GM19372 (cell line): ENCODE results near the gene CAPN15.
A peak's percentile ranks its signal among the peaks of the same experiment; 100 is the strongest.
"Not testable (repeated sequence)": the region's sequence is repeated elsewhere in the genome, so short reads cannot be mapped to it uniquely, and the experiment has no call there.

ENCODE experiments used
- ATAC-seq: cut with Tn5 transposase; IDR thresholded peaks from one replicate; pipeline ENCODE4 v1.9.1; 2021; ENCODE audit warnings: mild to moderate bottlenecking, low read depth, moderate library complexity; ENCODE audit not compliant: unreplicated experiment

Gene CAPN15

DNA sequence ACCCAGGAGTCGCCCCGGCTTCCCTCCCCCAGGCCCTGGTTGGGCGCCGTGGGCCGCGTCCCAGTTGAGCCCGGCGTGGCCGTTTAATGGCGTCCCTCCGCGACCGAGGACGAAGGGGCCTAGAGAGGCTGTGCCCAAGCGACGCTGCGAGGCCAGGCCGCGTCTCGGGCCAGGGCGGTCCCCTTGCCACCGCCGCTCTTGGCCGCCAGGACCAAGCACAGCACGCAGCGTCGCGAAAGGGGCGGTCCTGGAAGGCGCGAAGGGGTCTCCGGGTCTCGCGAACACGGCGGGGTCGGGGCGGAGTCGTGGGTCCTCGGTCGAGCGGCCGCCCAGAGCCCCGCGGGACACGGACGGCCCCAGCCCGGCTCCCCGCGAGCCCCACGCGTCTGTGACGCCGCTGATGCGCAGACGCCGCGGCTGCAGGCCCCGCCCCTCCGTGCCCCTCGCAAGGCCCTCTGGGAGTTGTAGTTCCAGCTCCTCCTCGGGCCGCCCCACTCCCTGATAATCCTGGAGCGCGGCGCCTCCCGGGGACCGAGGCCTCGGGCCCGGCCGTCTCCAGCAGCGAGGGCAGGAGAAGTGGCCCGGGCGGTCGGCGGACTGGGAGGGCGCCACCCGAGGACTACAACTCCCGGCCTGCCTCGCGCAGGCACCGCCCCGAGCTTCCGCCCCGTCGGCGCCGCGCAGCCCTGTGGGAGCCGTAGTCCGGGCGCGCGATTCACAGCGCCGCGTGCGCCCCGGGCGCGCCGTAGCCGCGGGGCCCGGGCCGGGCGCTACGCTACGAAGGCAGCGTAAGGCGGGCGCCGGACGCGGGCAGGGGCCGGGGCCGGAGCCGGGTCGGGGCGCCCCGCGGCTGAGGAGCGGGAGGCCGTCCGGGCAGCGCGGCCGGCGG, at the start of gene CAPN15:
Gene CAPN15, plus strand, starts transcription at position 698 of the 889 bp plus-strand sequence. CDS start 19,127 bp downstream, outside the sequence.
- ATAC-seq, result peak; percentile 66

DNA sequence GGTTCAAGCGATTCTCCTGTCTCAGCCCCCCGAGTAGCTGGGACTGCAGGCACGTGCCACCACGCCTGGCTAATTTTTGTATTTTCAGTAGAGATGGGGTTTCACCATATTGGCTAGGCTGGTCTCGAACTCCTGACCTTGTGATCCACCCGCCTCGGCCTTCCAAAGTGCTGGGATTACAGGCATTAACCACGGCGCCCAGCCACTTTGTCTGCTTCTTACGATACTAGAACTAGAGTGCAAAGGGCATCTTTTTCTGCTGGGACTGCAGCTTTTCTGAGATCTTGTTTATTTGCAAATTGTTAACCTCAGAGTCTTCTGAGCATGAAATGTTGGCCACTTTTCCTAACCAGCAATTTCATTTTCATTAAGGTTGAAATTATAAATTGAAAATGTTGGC, 49.2 kb upstream of the CAPN15 start:
- ATAC-seq, result not testable (repeated sequence)

DNA sequence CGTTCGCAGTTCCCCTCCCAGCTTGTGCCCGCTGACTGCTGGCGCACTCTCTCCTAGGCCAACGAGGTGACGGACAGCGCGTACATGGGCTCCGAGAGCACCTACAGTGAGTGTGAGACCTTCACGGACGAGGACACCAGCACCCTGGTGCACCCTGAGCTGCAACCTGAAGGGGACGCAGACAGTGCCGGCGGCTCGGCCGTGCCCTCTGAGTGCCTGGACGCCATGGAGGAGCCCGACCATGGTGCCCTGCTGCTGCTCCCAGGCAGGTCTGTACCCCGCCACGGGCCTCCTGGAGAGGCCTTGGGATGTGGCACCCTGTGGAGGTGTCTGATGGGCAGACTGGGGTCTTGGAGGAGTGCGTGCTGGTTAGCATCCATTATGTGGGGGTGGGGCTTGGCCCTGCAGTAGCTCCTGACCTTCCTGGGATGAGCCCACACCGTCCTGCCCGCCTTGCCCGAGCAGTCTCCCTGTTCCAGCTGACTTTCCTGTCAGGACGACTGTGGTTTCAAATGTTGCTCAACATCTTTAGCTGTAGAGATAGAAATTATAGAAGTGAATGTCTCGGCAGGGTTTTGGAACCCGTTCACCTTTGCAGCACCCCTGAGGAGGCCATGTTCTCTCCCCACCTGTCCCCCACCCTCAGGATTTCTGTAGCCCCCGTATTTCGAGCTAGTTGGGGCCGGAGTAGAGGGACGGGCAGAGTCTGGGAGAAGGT, 44.9 kb upstream of the CAPN15 start:
- ATAC-seq, result no peak

DNA sequence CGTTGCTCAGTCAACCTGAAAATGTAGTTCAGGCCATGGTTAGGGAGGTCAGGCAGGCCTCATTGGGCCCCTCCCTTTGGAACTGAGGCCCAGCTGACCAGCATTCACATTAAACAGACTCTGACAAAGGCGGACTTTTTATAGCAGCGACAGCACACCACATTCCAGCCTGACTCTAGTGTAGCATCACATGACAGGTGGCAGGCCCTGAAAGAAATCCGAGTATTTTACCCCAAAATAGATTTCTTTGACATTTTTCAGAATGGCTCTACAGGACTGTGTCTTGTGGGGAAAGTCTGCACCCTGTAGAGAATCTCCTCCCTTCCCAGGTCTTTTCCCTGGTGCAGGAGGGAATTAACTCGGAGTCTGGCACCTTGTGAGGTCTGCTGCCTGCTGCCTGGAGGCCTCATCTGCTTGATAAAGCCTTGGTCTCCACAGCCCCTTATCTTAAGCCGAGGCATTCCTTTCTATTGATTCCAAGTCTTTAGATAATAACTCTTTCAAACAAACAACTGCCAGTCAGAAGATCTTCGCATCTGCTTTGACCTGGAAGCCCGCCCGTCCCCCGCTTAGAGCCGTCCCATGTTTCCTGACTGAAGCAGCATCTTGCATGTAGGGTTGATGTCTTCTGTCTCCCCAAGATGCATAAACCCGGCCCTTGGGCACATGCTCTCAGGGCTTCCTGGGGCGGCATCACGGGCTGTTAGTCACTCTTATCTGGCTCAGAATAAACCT, 44.0 kb upstream of the CAPN15 start:
- ATAC-seq, result no peak

DNA sequence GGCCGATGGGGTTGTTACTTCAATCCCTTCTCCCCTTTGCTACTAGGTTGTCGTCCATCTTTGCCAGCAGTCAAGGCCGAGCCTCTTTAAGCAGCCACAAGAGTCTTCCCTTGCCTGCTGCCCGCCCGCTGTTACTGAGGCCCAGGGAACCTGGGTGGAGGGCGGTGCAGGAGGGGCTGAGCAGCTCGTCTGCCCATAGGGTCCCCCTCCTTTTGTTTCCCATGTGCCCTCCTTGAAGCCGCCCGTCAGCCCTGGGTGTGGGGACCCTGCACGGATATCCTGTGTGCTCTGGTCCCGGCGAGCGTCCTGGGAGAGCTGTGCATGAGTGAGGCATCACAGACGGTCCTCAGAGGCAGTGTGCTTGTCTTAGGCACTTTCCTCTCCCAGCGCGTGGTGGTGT, 37.9 kb upstream of the CAPN15 start:
- ATAC-seq, result no peak

DNA sequence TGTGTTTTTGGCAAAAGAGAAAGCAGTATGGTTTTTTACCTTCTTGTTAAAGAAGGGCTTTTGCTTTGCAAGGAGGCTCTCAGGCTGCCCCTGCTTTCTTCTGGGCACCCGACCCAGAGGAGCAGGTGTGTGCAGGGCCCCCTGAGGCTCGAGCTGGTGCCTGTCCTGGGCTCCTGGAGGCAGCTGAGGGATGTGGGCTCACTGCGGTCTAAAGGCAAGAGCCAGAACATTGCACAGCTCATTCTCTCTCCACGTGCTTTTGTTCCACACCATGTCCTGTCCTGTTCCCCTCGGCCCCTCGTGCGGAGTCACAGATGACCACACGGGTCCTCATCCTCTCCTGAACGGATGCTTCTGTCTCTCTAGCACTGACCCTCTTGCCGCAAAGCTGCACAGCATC, 36.7 kb upstream of the CAPN15 start:
- ATAC-seq, result no peak

DNA sequence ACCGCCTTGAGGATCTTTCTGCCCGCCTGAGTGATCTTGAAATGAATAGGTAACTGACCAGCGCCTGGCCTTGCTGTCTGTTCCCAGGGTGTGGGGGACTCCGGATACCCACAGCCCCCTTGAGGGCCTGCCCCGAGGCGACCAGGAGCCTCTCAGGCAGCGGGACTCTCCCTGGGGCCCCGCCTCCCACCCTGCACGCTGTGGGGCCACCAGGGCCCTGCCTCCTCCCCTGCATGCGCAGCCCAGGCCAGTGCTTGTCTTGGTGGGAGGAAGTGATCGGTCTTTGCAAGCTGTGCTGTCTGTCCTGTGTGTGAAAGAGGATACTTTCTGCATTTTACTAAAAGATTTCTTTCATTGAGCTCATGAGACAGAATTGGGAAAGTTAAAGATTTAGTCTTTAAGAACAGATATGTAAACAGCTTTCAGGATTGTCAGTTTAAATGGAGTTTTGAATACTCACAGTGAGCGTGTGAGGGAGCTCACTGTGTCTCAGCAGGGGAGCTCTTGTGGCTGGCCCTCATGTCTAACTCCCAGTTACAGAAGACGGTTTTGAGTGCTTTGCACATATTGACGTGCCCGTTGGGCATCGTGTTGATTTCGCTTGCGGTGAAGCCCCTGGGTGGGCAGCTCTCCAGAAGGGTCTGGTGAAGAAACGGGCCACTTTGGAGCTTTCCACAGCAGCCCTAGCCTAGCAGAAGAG, 36.1 kb upstream of the CAPN15 start:
- no peak for ATAC-seq

DNA sequence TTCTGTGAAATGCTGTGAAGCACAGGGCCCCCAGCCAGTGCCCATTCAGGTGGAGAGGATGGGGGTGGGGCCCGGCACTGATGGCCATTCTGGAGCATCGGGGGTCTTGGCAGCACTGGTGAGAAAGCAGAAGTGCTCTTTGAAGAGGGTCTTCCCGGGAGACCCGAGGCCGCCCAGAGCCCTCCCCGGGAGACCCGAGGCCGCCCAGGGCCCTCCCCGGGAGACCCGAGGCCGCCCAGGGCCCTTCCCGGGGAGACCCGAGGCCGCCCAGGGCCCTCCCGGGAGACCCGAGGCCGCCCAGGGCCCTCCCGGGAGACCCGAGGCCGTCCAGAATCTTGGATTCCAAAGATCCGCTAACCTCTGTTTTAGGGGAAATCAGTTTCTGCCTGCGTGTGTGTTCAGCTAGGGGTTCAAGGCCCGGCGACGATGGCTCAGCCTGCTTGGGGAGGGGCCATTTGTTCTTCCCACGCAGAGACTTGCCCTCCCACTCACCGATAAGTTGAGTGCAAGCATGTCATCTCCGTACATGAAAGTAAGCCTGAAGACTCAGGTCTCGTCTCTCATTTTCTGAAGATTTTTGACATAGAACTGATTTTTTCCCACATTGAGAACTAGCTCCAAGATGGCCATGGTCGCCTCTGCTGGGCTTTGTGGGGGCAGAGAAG, 35.2 kb upstream of the CAPN15 start:
- ATAC-seq, result no peak

DNA sequence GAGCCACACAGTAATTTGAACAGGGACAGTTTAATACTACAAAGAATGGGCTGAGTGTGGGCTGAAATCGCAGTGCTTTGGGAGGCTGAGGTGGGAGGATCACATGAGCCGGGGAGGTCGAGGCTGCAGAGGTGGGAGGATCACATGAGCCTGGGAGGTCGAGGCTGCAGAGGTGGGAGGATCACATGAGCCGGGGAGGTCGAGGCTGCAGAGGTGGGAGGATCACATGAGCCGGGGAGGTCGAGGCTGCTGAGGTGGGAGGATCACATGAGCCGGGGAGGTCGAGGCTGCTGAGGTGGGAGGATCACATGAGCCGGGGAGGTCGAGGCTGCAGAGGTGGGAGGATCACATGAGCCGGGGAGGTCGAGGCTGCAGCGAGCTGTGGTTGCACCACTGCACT, 32.8 kb upstream of the CAPN15 start:
- ATAC-seq, result not testable (repeated sequence)

DNA sequence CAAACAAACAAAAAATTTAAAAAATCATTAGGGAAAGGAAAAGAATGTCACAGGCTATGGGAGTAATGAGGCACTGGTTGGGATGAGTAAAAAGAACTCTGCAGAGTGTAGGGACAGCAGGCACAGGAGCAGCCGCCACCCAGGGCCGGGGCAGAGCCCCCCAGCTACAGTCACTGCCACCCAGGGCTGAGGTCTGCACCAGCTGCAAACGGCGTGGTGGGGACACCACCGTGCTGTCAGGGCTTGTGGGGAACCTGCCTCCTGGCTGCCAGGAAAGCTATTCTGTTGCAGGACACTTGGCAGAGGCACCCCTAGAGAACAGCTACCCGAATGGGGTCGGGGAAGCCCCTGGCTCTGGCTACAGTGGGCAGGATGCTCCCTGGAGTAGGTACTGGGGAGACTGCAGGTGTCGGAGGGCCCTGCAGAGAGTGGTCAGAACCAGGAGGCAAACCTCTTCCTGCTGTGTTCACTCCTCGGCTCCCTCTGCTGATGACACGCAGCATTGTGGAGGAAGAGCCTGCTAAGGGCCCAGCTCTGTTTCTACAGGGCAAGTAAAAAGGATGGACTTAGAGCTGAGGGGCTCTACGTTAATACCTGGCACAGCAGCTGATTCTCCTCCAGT, 32.3 kb upstream of the CAPN15 start:
- no peak for ATAC-seq

DNA sequence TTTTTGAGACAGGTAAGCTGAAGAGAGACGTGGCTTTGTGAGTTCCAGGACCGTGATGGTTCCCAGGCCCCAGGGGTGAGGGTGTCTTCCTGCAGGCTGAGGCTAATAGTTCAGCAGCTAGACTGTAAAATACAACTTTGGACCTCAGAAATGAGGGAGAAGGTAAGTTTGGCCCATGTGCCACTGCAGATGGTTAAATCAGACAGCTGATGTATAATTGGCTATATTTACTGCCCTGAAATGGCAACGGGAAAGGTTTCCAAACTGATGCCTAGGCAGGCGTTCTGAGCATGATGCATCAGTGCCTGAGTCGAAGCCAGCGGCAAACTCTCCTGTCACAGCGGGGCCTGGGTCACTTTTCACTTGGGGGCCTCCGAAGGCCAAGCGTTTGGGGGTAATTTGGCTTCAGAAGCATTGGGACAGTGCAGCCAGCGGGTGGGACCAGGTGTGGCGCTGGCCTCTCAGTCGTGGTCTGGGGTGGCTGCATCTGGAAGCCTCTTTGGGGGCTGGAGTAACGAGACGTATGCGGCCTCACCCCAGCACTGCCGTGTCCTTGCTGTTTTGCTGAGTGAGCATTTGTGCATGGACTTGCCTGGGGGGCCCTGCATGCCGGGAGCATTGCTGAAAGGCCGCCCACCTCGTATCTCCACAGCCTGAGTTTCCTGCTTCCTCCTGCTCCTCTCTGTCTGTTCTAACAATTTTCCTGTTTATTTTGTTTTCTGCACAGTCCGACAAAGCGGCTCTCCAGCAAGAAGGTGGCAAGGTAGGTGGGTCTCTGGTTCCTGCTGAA, 31.2 kb upstream of the CAPN15 start:
- ATAC-seq, result no peak

DNA sequence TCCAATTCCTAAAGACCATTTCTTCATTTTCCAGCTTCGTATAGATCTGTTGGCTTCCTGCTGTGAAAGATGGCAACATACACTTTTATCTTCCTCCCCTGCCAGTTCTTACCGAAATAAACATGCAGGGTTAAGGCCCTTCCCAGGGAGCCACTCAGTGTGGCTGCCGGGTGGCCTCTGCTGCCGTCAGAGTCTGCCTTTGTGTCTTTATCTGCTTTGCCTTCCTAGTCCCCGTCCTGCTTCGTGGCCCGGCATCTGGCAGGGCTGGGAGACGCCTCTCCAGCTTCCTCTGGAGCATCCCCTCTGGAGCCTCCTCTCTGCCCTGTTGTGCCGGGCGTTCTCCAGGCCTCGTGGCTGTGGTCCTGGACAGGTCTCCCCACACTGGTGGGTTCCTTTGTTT, 30.3 kb upstream of the CAPN15 start:
- no peak for ATAC-seq

DNA sequence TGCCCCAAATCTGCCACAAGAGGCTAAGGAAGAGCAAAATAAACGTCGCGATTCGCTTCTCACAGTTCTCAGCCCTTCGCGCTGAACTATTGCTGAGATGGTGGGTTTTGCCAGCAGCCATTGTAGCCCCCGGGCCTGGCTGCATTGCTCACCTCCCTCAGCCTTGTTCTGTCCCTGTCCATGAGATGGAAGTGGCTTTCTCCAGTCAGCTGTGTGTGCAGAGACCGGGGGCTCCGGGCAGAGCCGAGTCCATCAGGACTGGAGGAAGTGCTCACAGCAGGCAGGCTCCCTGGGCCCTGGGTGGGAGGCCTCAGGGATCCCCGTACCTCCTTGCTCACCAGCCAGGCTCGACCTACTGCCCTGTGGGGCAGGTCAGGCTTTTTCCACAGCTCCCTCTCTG, 27.6 kb upstream of the CAPN15 start:
- ATAC-seq, result no peak

DNA sequence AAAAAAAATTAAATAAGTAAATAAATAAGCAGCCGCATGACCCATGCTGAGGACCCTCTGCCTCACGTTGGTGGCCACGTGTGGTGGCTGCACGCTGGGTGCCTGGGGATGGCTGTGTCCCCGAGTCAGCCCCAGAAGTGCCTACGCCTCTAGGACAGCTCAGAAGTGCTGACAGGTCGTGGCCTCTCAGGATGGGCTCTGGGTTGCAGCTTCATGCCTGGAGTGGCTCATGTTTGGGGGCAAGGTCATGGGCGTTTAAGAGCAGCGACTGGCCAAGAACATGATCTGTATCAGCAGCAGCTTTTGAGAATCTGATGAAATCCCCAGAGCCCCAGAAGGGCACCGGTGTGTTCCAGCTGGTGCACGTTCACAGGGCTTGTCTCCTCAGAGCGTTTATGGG, 26.8 kb upstream of the CAPN15 start:
- ATAC-seq, result no peak

DNA sequence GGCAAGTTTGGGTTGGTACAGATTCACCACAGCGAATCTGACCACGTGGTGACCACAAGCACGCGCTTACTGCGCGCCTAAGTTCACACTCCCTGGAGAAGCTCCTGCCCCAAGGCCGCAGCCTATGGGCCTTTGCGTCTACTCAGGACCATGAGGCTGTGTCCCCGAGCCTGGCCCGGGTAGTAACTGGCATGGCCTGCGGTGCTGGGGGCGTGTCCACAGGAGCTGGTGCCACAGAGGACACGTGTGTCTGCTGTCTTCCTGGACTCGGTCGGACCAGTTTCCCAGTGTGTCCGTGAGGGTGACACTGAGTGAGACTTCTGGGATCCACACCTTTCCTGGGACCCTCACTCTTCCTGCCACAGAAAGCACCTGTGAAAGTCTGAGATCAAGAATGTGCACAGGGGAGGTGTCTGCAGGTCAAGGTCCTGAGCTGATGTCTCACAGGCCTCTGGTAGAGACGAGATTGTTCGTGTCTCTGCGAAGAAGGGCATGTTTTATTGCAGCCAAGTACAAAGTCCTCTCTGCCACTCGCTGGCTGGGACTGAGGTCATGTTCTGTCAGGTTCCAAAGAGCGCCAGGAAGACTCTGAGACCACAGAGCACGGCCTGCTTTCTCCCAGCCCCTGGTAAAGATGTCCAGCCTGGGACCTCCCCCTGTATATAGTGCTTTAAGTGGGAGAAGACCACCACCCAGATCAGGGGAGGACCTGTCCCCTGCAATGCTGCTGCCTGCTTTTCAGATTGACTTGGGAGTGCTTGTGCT, 25.2 kb upstream of the CAPN15 start:
- ATAC-seq, result no peak

DNA sequence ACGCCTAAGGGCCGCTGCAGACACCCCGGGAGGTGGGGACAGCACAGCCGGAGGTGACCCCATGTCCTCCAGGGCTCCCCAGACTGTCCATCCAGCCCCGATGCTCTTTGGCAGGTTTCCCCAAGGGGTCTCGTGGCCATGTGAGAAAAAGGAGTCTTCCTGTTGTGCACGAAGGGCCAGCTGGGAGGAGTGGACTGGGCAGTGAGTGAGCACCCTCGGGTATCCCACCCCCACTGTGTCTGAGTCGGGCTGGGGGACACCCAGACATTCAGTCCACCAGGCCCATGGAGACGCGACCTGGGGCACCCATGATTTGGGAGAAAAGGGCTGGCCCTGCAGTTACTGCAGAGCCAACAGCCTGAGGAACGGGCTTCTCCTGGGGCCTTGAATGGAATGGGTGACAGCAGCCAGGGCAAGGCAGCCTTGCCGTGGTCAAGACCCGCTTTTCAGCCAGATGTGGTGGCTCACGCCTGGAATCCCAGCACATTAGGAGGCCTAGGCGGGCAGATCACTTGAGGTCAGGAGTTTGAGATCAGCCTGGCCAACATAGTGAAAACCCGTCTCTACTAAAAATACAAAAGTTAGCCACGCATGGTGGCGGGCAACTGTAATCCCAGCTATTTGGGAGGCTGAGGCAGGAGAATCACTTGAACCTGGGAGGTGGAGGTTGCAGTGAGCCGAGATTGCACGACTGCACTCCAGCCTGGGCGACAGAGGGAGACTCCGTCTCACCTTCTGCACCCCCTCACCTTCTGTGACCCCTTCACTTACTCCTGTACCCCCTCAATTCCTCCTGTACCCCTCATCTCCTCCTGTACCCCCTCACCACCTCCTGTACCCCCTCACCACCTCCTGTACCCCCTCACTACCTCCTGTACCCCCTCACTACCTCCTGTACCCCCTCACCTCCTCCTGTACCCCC, 24.1 kb upstream of the CAPN15 start:
- ATAC-seq, result no peak
